ENCODE measurements around the gene ZNF664.

Gene ZNF664

DNA sequence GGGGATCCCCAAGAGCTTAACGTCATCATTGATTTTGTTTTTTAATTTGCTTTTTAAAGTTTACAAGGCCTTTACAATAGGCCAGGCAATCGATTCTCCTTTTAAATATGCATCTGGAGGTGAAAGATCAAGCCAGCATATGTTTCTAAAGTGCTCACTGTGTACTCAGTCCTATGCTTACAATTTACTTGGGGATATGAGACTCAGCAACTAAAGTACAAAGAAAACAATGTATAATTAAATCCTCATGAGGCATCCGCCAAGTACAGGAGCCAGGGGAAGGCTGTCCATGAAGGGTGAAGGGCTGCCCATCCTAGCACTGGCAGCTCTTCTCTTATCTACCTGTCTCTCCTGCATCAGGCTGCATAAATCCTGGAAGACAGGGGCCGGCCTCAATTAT, 12.2 kb upstream of the ZNF664 start:
- no peaks in the 10 kb centered on the region for H3K36me3 ChIP-seq (ENCODE audit: insufficient read depth, low read length)
- H4K20me1 ChIP-seq (ENCODE audit: insufficient read depth, low read length): peaks cover 4% of the 10 kb centered on the region; the same call in 1 of the 2 replicates
- no peak overlapping the region for H3K27ac ChIP-seq (ENCODE audit: low read length)
- no peaks in the 10 kb centered on the region for H3K27me3 ChIP-seq (ENCODE audit: insufficient read depth, low read length, poor library complexity)
- DNase-seq (no peak), ATAC-seq (ENCODE audit: insufficient read depth, low read depth) (no peak)
- no peaks in the 10 kb centered on the region for H3K4me1 ChIP-seq (ENCODE audit: insufficient read depth, low read length)
- no peaks in the 10 kb centered on the region for H3K9me3 ChIP-seq (ENCODE audit: insufficient read depth, low read length, severe bottlenecking)
- no peak overlapping the region for H2AFZ ChIP-seq (ENCODE audit: low read depth, low read length)
- H3K4me2 ChIP-seq (ENCODE audit: insufficient read depth, low read length): no peak overlapping the region
- TF ChIP-seq EZH2 (IDR thresholded peaks at IDR 0.05; ENCODE audit: borderline replicate concordance, low read depth, low read length, severe bottlenecking): no peak
- TF ChIP-seq, protein P1, sequence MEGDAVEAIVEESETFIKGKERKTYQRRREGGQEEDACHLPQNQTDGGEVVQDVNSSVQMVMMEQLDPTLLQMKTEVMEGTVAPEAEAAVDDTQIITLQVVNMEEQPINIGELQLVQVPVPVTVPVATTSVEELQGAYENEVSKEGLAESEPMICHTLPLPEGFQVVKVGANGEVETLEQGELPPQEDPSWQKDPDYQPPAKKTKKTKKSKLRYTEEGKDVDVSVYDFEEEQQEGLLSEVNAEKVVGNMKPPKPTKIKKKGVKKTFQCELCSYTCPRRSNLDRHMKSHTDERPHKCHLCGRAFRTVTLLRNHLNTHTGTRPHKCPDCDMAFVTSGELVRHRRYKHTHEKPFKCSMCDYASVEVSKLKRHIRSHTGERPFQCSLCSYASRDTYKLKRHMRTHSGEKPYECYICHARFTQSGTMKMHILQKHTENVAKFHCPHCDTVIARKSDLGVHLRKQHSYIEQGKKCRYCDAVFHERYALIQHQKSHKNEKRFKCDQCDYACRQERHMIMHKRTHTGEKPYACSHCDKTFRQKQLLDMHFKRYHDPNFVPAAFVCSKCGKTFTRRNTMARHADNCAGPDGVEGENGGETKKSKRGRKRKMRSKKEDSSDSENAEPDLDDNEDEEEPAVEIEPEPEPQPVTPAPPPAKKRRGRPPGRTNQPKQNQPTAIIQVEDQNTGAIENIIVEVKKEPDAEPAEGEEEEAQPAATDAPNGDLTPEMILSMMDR (IDR thresholded peaks at IDR 0.05; ENCODE audit: borderline replicate concordance, extremely low read depth, low read length, poor library complexity, severe bottlenecking): no peak
- H3K79me2 ChIP-seq (ENCODE audit: insufficient read depth, low read length): no peaks in the 10 kb centered on the region
- H3K4me3 ChIP-seq (ENCODE audit: low read depth in 1 of 2, low read length in 2 of 2): no peak overlapping the region
- H3K9ac ChIP-seq (ENCODE audit: low read depth, low read length): no peak overlapping the region

- H3K36me3 ChIP-seq (ENCODE audit: insufficient read depth, low read length): no peaks in the 10 kb centered on the region; the same call in 1 of the 2 replicates
- no peaks in the 10 kb centered on the region for H3K79me2 ChIP-seq (ENCODE audit: insufficient read depth, low read length)
- no peak overlapping the region for H3K27ac ChIP-seq (ENCODE audit: low read length)
- ATAC-seq (ENCODE audit: insufficient read depth, low read depth) (no peak), DNase-seq (no peak)
- no peak overlapping the region for H3K4me2 ChIP-seq (ENCODE audit: insufficient read depth, low read length)
- H3K4me3 ChIP-seq (ENCODE audit: low read depth in 1 of 2, low read length in 2 of 2): no peak overlapping the region
- H3K27me3 ChIP-seq (ENCODE audit: insufficient read depth, low read length, poor library complexity): no peaks in the 10 kb centered on the region
- no peaks in the 10 kb centered on the region for H3K4me1 ChIP-seq (ENCODE audit: insufficient read depth, low read length)
- H4K20me1 ChIP-seq (ENCODE audit: insufficient read depth, low read length): peaks cover 9% of the 10 kb centered on the region; the same call in 1 of the 2 replicates
- no peak overlapping the region for H3K9ac ChIP-seq (ENCODE audit: low read depth, low read length)
- no peaks in the 10 kb centered on the region for H3K9me3 ChIP-seq (ENCODE audit: insufficient read depth, low read length, severe bottlenecking)
- no peak overlapping the region for H2AFZ ChIP-seq (ENCODE audit: low read depth, low read length)
- TF ChIP-seq, protein P1 (IDR thresholded peaks at IDR 0.05; ENCODE audit: borderline replicate concordance, extremely low read depth, low read length, poor library complexity, severe bottlenecking): no peak
- TF ChIP-seq EZH2 (IDR thresholded peaks at IDR 0.05; ENCODE audit: borderline replicate concordance, low read depth, low read length, severe bottlenecking): no peak
Observed at GRCh38 chr12:123961585-123962345, 11.2 kb upstream of the ZNF664 start.

GRCh38 chr12:123962513-123962912, 10.5 kb upstream of the ZNF664 start:
- H3K27ac ChIP-seq (ENCODE audit: low read length): no peak overlapping the region
- TF ChIP-seq EZH2 (IDR thresholded peaks at IDR 0.05; ENCODE audit: borderline replicate concordance, low read depth, low read length, severe bottlenecking): no peak
- TF ChIP-seq, protein P1 (IDR thresholded peaks at IDR 0.05; ENCODE audit: borderline replicate concordance, extremely low read depth, low read length, poor library complexity, severe bottlenecking): no peak
- no peak overlapping the region for H3K4me3 ChIP-seq (ENCODE audit: low read depth in 1 of 2, low read length in 2 of 2)
- H3K27me3 ChIP-seq (ENCODE audit: insufficient read depth, low read length, poor library complexity): no peaks in the 10 kb centered on the region
- no peaks in the 10 kb centered on the region for H3K4me1 ChIP-seq (ENCODE audit: insufficient read depth, low read length)
- ATAC-seq (ENCODE audit: insufficient read depth, low read depth) (no peak), DNase-seq (no peak)
- H3K9me3 ChIP-seq (ENCODE audit: insufficient read depth, low read length, severe bottlenecking): no peaks in the 10 kb centered on the region
- H3K4me2 ChIP-seq (ENCODE audit: insufficient read depth, low read length): no peak overlapping the region
- no peak overlapping the region for H3K9ac ChIP-seq (ENCODE audit: low read depth, low read length)
- H2AFZ ChIP-seq (ENCODE audit: low read depth, low read length): no peak overlapping the region
- H3K79me2 ChIP-seq (ENCODE audit: insufficient read depth, low read length): no peaks in the 10 kb centered on the region
- peaks cover 12% of the 10 kb centered on the region; the same call in 1 of the 2 replicates for H4K20me1 ChIP-seq (ENCODE audit: insufficient read depth, low read length)
- no peaks in the 10 kb centered on the region; the same call in 1 of the 2 replicates for H3K36me3 ChIP-seq (ENCODE audit: insufficient read depth, low read length)

Data from DND-41 (cell line).